SK-N-SH treated with all-trans-retinoic acid at 6 μM for 48 hours (cell line): ENCODE data around the gene NAGLU.

Experiments used
- TOX ChIP-seq: fragments of 250-450 bp; sonication (Bioruptor Pico); IDR thresholded peaks from 2 replicates; pipeline ENCODE4 v1.8.0; 2021; ENCODE audit warnings: mild to moderate bottlenecking, moderate library complexity, borderline replicate concordance
- TF ChIP-seq, protein P1 (sequence below): fragments of 250-450 bp; sonication (Bioruptor Pico); IDR thresholded peaks from 2 replicates; pipeline ENCODE4 v1.5.1; 2020; ENCODE audit warnings: low read depth, mild to moderate bottlenecking, moderate library complexity

GRCh38 chr17:42536048-42536371 is at the start of gene NAGLU:
- TF ChIP-seq, protein P1, sequence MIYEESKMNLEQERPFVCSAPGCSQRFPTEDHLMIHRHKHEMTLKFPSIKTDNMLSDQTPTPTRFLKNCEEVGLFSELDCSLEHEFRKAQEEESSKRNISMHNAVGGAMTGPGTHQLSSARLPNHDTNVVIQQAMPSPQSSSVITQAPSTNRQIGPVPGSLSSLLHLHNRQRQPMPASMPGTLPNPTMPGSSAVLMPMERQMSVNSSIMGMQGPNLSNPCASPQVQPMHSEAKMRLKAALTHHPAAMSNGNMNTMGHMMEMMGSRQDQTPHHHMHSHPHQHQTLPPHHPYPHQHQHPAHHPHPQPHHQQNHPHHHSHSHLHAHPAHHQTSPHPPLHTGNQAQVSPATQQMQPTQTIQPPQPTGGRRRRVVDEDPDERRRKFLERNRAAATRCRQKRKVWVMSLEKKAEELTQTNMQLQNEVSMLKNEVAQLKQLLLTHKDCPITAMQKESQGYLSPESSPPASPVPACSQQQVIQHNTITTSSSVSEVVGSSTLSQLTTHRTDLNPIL = no peak
- TF ChIP-seq TOX = no peak
